CD4-positive, alpha-beta T cell (primary cell): Measurements from ENCODE around the gene PTPRE. TPM values are rescaled to one million over a fixed set of nuclear protein-coding genes. Genes with fewer than 3 reads are reported as not detected.

Experiments used
- ATAC-seq: fragments of 200-7000 bp; cut with Tn5 transposase; one replicate; pipeline ENCODE4 v1.10.0; 2022; ENCODE audit warnings: mild to moderate bottlenecking; ENCODE audit not compliant: poor library complexity
- CTCF ChIA-PET: fragments of 350-600 bp; sonication (Branson Sonifier 250); formaldehyde crosslinking; loops from one replicate; lab custom pipeline; 2021; ENCODE audit warnings: antibody characterized with exemption, inconsistent platforms; lab: Charles Lee
- POLR2A ChIA-PET: fragments of 350-600 bp; sonication (Branson Sonifier 250); formaldehyde crosslinking; loops from one replicate; lab custom pipeline; 2021; ENCODE audit warnings: antibody characterized with exemption, inconsistent platforms; lab: Charles Lee
- DNase-seq, 14 experiments: peaks; one replicate each; pipeline ENCODE4 v3.0.0-alpha.2; 2013 to 2020; ENCODE audit warnings: mixed read lengths in 2 of 14
- H3K27ac ChIP-seq, 2 donors: one replicate each; pipeline versions ENCODE4 v1.5.1 to v1.7.0; 2013; ENCODE audit warnings: low read length in 2 of 2, low read depth in 1 of 2, mild to moderate bottlenecking in 1 of 2
- H3K27me3 ChIP-seq, 2 experiments: 1 replicate in 1 of 2; 2 replicates in 1 of 2; pipeline versions ENCODE4 v1.6.1 to v1.7.0; 2013; ENCODE audit warnings: low read length in 2 of 2, control low read depth in 1 of 2, mild to moderate bottlenecking in 1 of 2, moderate library complexity in 1 of 2; ENCODE audit not compliant: insufficient read depth in 2 of 2, control insufficient read depth in 1 of 2
- H3K36me3 ChIP-seq: one replicate; pipeline ENCODE4 v1.6.1; 2013; ENCODE audit warnings: low read length, control low read depth; ENCODE audit not compliant: insufficient read depth
- H3K4me1 ChIP-seq: one replicate; pipeline ENCODE4 v1.6.1; 2013; ENCODE audit warnings: low read length, control low read depth; ENCODE audit not compliant: insufficient read depth
- H3K4me3 ChIP-seq: one replicate; pipeline ENCODE4 v1.5.1; 2013; ENCODE audit warnings: mild to moderate bottlenecking, low read length, moderate library complexity
- H3K9me3 ChIP-seq, 2 experiments: 1 replicate in 1 of 2; 2 replicates in 1 of 2; pipeline versions ENCODE4 v1.6.1 to v1.7.0; 2013; ENCODE audit warnings: low read length in 2 of 2, mild to moderate bottlenecking in 2 of 2, control low read depth in 1 of 2, moderate library complexity in 1 of 2; ENCODE audit not compliant: control insufficient read depth in 1 of 2, insufficient read depth in 1 of 2
- H3K27ac Mint-ChIP-seq: one replicate; pipeline ENCODE4 v1.8.0; 2020; ENCODE audit warnings: mixed read lengths
- H3K27me3 Mint-ChIP-seq: one replicate; pipeline ENCODE4 v1.8.0; 2021; ENCODE audit warnings: mixed read lengths
- H3K36me3 Mint-ChIP-seq: one replicate; pipeline ENCODE4 v1.8.0; 2021; ENCODE audit warnings: low read depth, mixed read lengths
- H3K4me1 Mint-ChIP-seq: one replicate; pipeline ENCODE4 v1.8.0; 2021; ENCODE audit warnings: low read depth, mixed read lengths
- H3K4me3 Mint-ChIP-seq: one replicate; pipeline ENCODE4 v1.8.0; 2020; ENCODE audit warnings: mild to moderate bottlenecking, mixed read lengths
- H3K9me3 Mint-ChIP-seq: one replicate; pipeline ENCODE4 v1.8.0; 2020; ENCODE audit warnings: mixed read lengths
- intact Hi-C, 2 experiments: fragments of 100-400 bp; cut with DNase I in 1 of 2; cut with micrococcal nuclease in 1 of 2; formaldehyde crosslinking; loops; one replicate each; pipeline versions ENCODE4 v1.15.1 to v1.9.0; 2023 to 2025; cut with DNase I, micrococcal nuclease
- total RNA-seq, 174 experiments: library from RNA in 2 of 174; stranded (reverse) in 2 of 174; gene quantifications; one replicate each; pipeline ENCODE4 v1.2.3 and lab custom pipeline; 2021 to 2026
- TF ChIP-seq, protein P1 (sequence below): fragments of 200-600 bp; IDR thresholded peaks from one replicate; pipeline ENCODE4 v1.8.0; 2022; ENCODE audit warnings: antibody characterized with exemption, mild to moderate bottlenecking

The PTPRE gene
- total RNA-seq, 2 experiments from 2014 or later = 47.6 to 55.1 TPM

GRCh38 chr10:127945948-127946711, 39.2 kb downstream of the PTPRE start:
- H3K36me3 ChIP-seq = no peaks in the 10 kb centered on the region
- ATAC-seq (no peak), DNase-seq (peak in 1 of 14 experiments; percentile 8)
- Mint-ChIP-seq H3K9me3 (no peaks in the 10 kb centered on the region), H3K36me3 (no peaks in the 10 kb centered on the region), H3K4me1 (peaks cover 32% of the 10 kb centered on the region), H3K27ac (peak overlapping the region; percentile 76), H3K27me3 (no peaks in the 10 kb centered on the region), H3K4me3 (no peak overlapping the region)
- H3K27me3 ChIP-seq = peaks cover 0 to 2% of the 10 kb centered on the region in 2 experiments
- no peak overlapping the region for H3K4me3 ChIP-seq
- TF ChIP-seq, protein P1, sequence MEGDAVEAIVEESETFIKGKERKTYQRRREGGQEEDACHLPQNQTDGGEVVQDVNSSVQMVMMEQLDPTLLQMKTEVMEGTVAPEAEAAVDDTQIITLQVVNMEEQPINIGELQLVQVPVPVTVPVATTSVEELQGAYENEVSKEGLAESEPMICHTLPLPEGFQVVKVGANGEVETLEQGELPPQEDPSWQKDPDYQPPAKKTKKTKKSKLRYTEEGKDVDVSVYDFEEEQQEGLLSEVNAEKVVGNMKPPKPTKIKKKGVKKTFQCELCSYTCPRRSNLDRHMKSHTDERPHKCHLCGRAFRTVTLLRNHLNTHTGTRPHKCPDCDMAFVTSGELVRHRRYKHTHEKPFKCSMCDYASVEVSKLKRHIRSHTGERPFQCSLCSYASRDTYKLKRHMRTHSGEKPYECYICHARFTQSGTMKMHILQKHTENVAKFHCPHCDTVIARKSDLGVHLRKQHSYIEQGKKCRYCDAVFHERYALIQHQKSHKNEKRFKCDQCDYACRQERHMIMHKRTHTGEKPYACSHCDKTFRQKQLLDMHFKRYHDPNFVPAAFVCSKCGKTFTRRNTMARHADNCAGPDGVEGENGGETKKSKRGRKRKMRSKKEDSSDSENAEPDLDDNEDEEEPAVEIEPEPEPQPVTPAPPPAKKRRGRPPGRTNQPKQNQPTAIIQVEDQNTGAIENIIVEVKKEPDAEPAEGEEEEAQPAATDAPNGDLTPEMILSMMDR = no peak
- ChIA-PET POLR2A (no interaction called here), CTCF (no interaction called here)
- intact Hi-C loops = no loop called here
- H3K27ac ChIP-seq = no peak overlapping the region
- peaks cover 22% of the 10 kb centered on the region for H3K4me1 ChIP-seq
- H3K9me3 ChIP-seq = no peaks in the 10 kb centered on the region

- Mint-ChIP-seq H3K27ac (no peak overlapping the region), H3K36me3 (no peaks in the 10 kb centered on the region), H3K4me3 (no peak overlapping the region), H3K9me3 (no peaks in the 10 kb centered on the region), H3K4me1 (peaks cover 32% of the 10 kb centered on the region), H3K27me3 (no peaks in the 10 kb centered on the region)
- CTCF ChIA-PET = interaction anchor here (0.6 kb wide), 1 partner anchor 43 kb away, joined by 3 read pairs; no protein-coding TSS in a partner anchor
- TF ChIP-seq, protein P1 = no peak
- ATAC-seq (no peak), DNase-seq (no peak)
- no peak overlapping the region for H3K27ac ChIP-seq
- intact Hi-C loops = no loop called here
- H3K9me3 ChIP-seq = no peaks in the 10 kb centered on the region
- H3K36me3 ChIP-seq = no peaks in the 10 kb centered on the region
- peaks cover 22% of the 10 kb centered on the region for H3K4me1 ChIP-seq
- POLR2A ChIA-PET = no interaction called here
- peaks cover 0 to 2% of the 10 kb centered on the region in 2 experiments for H3K27me3 ChIP-seq
- H3K4me3 ChIP-seq = no peak overlapping the region
Observed at GRCh38 chr10:127947211-127947610, 40.3 kb downstream of the PTPRE start.

- Mint-ChIP-seq H3K36me3 (no peaks in the 10 kb centered on the region), H3K4me1 (peaks cover 23% of the 10 kb centered on the region), H3K9me3 (no peaks in the 10 kb centered on the region), H3K27ac (no peak overlapping the region), H3K4me3 (no peak overlapping the region), H3K27me3 (no peaks in the 10 kb centered on the region)
- Histone ChIP-seq H3K27me3 (peaks cover 0 to 2% of the 10 kb centered on the region in 2 experiments), H3K4me1 (peaks cover 19% of the 10 kb centered on the region), H3K27ac (no peak overlapping the region), H3K9me3 (no peaks in the 10 kb centered on the region), H3K36me3 (no peaks in the 10 kb centered on the region), H3K4me3 (no peak overlapping the region)
- CTCF ChIA-PET = no interaction called here
- intact Hi-C loops = no loop called here
- no peak for DNase-seq
- TF ChIP-seq, protein P1 = no peak
- ATAC-seq = no peak
- POLR2A ChIA-PET = no interaction called here
Observed at GRCh38 chr10:127948791-127949190, 41.9 kb downstream of the PTPRE start.
